ENCODE results near the gene RAB40AL. TPM values are rescaled to one million over a fixed set of nuclear protein-coding genes. Genes with fewer than 3 reads are reported as not detected.

RAB40AL gene
- total RNA-seq, 3 donors from 2014 or later, result 1.3 to 3.6 (median 2.0) TPM

DNA sequence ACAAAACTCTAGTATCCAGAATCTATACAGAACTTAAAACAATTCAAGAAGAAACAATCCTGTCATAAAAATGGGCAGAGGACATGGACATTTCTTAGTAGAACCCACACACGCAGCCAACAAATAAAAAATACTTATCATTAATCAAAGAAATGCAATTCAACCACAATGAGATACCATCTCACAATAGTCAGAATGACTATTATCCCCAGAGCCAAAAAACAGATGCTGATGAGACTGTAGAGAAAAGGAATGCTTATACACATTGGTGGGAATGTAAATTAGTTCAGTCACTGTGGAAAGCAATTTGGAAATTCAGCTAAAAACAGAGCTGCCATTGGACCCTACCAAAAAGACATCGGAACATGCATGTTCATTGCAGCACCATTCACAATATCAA, 37.9 kb downstream of the RAB40AL start:
- H3K4me1 ChIP-seq, result no peaks in the 10 kb centered on the region
- H3K4me3 ChIP-seq, result no peak overlapping the region
- DNase-seq (ENCODE audit: low spot score in 2 of 2), result no peak
- H3K27ac ChIP-seq, result no peak overlapping the region
- no peaks in the 10 kb centered on the region for H3K36me3 ChIP-seq
- H3K9me3 ChIP-seq, result peaks cover 11 to 43% of the 10 kb centered on the region in 2 donors
- intact Hi-C loops (cut with DNase I; ENCODE audit: low total_unique reads), result no loop called here
- H3K27me3 ChIP-seq, result peaks cover 0 to 19% of the 10 kb centered on the region in 2 donors
- TF ChIP-seq, protein P1, sequence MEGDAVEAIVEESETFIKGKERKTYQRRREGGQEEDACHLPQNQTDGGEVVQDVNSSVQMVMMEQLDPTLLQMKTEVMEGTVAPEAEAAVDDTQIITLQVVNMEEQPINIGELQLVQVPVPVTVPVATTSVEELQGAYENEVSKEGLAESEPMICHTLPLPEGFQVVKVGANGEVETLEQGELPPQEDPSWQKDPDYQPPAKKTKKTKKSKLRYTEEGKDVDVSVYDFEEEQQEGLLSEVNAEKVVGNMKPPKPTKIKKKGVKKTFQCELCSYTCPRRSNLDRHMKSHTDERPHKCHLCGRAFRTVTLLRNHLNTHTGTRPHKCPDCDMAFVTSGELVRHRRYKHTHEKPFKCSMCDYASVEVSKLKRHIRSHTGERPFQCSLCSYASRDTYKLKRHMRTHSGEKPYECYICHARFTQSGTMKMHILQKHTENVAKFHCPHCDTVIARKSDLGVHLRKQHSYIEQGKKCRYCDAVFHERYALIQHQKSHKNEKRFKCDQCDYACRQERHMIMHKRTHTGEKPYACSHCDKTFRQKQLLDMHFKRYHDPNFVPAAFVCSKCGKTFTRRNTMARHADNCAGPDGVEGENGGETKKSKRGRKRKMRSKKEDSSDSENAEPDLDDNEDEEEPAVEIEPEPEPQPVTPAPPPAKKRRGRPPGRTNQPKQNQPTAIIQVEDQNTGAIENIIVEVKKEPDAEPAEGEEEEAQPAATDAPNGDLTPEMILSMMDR (IDR thresholded peaks at IDR 0.05), result no peak
- TF ChIP-seq POLR2A (IDR thresholded peaks at IDR 0.05), result no peak
- no peak for TF ChIP-seq POLR2AphosphoS5 (IDR thresholded peaks at IDR 0.05)

DNA sequence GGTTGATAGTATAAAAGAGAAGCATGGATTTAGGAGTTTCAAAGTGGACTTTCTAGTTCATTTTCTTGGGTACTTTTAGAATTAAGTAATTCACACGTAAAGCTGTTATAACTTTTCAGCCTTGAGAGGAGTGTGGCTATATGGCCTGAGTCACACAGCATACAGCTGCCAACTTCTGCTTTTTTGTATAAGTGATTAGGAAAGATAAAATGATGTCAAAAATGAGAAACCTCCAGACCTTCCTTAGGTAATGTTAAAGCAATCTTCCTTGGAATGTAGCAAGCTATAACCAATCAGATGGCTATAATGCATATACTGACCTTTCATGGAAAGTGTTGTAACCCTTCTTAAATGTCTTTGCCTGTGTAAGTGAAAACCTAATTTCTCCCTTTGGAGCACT, 39.2 kb downstream of the RAB40AL start:
- DNase-seq (ENCODE audit: low spot score in 2 of 2), result no peak
- Histone ChIP-seq H3K4me3 (no peak overlapping the region), H3K4me1 (no peaks in the 10 kb centered on the region), H3K27ac (no peak overlapping the region), H3K36me3 (no peaks in the 10 kb centered on the region), H3K27me3 (peaks cover 0 to 32% of the 10 kb centered on the region in 2 donors), H3K9me3 (peaks cover 11 to 31% of the 10 kb centered on the region in 2 donors)
- TF ChIP-seq POLR2AphosphoS5 (IDR thresholded peaks at IDR 0.05) (no peak), POLR2A (IDR thresholded peaks at IDR 0.05) (no peak)
- TF ChIP-seq, protein P1 (IDR thresholded peaks at IDR 0.05), result no peak
- intact Hi-C loops (cut with DNase I; ENCODE audit: low total_unique reads), result no loop called here

DNA sequence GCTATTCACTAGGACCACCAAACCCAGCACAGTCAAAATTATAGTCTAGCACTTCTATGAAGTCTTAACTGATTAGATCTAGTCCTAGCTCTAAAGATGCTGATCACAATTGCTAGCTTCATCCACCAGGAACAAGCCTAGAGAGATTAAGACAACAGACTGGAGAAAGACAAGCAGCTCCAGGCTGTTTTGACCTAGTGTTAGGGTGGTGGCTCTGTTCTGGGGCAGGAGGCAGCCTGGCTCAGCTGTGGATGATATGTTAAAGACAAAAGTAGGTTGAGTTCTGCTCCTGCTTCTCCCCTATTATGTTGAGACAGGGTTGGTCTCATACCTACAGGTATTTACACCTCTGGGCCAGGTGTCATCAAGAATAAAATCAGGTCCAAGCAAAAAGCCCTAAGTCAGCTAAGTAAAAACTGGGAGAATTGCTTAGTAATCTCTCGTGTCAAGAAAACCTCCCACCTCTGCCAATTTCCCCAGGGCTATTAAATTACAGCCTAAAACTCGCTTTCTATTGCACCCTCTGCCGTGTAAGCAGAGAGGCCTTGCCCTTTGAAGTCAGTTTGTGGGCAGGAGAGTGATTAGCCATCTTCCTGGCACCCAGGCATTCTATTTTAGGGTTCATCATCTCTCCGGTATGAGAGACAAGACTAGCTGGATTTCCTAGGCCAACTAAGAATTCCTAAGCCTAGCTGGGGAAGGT, 39.9 kb downstream of the RAB40AL start:
- H3K36me3 ChIP-seq, result no peaks in the 10 kb centered on the region
- no peak overlapping the region for H3K27ac ChIP-seq
- peaks cover 11 to 24% of the 10 kb centered on the region in 2 donors for H3K9me3 ChIP-seq
- H3K4me1 ChIP-seq, result no peaks in the 10 kb centered on the region
- TF ChIP-seq POLR2A (IDR thresholded peaks at IDR 0.05) (no peak), POLR2AphosphoS5 (IDR thresholded peaks at IDR 0.05) (no peak)
- TF ChIP-seq, protein P1 (IDR thresholded peaks at IDR 0.05), result no peak
- intact Hi-C loops (cut with DNase I; ENCODE audit: low total_unique reads), result no loop called here
- no peak for DNase-seq (ENCODE audit: low spot score in 2 of 2)
- no peak overlapping the region for H3K4me3 ChIP-seq
- peaks cover 0 to 38% of the 10 kb centered on the region in 2 donors for H3K27me3 ChIP-seq

DNA sequence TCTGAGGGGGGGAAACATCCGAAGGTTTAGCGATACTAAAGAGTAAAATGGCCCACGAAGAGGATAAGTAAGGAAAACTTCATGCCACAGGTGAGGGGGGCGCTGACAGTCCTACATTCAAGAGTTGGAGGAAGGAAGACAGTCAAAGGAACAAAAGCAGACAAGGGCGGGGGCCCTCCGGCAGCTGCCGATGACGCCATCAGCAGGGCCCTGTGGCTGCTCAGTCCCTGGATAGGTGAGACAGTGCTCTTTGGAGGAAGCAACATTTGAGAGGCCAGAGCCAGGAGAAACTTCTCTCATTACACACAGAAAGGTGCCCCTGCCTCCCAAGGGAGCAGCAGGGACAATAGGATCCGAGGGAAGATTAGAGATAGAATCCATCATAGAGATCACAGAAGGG, 41.5 kb downstream of the RAB40AL start:
- no peak overlapping the region for H3K27ac ChIP-seq
- intact Hi-C loops (cut with DNase I; ENCODE audit: low total_unique reads), result no loop called here
- no peak overlapping the region for H3K4me3 ChIP-seq
- H3K36me3 ChIP-seq, result no peaks in the 10 kb centered on the region
- TF ChIP-seq, protein P1 (IDR thresholded peaks at IDR 0.05), result no peak
- H3K4me1 ChIP-seq, result no peaks in the 10 kb centered on the region
- H3K9me3 ChIP-seq, result peaks cover 0 to 8% of the 10 kb centered on the region in 2 donors
- DNase-seq (ENCODE audit: low spot score in 2 of 2), result no peak
- peaks cover 0 to 46% of the 10 kb centered on the region in 2 donors for H3K27me3 ChIP-seq

DNA sequence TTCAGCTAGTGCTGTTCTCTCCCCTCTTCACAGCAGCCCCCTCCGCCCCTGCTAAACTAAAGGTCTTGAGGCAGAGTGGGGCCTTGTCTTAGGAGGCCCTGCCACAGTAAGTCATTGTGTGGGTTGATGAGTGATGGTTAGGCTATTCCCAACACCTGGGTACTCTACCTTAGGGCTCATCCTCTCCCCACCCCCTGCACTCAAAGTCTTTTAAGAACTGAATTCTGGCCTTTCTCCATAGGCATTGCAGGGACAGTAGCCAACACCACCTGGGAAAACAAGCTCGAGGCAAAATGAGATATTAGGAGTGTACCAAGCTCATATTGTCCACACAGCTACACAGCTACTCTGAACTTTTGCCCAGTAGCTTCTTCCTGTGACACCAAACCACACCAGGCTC, 42.5 kb downstream of the RAB40AL start:
- TF ChIP-seq POLR2AphosphoS5 (IDR thresholded peaks at IDR 0.05), result no peak
- TF ChIP-seq POLR2A (IDR thresholded peaks at IDR 0.05), result no peak
- TF ChIP-seq, protein P1 (IDR thresholded peaks at IDR 0.05), result no peak
- H3K27ac ChIP-seq, result no peak overlapping the region
- H3K27me3 ChIP-seq, result peaks cover 0 to 43% of the 10 kb centered on the region in 2 donors
- H3K4me3 ChIP-seq, result no peak overlapping the region
- no peaks in the 10 kb centered on the region for H3K4me1 ChIP-seq
- no peaks in the 10 kb centered on the region for H3K36me3 ChIP-seq
- no peaks in the 10 kb centered on the region for H3K9me3 ChIP-seq
- intact Hi-C loops (cut with DNase I; ENCODE audit: low total_unique reads), result no loop called here
- DNase-seq (ENCODE audit: low spot score in 2 of 2), result no peak

All from breast epithelium (tissue), 4 donors.